GM23338 (cell line): ENCODE data around the gene FNDC3B. TPM values are rescaled to one million over a fixed set of nuclear protein-coding genes. Genes with fewer than 3 reads are reported as not detected.

Experiments
- ATAC-seq: fragments of 200-7000 bp; cut with Tn5 transposase; 3 replicates; pipeline ENCODE4 v1.9.1; 2020
- DNase-seq: peaks from one replicate; pipeline ENCODE4 v3.0.0-alpha.2; 2015; ENCODE audit warnings: low spot score
- H2AFZ ChIP-seq: fragments of 200-600 bp; sonication (generic); 2 replicates; pipeline ENCODE4 v1.8.0; 2016; ENCODE audit warnings: antibody characterized with exemption, mild to moderate bottlenecking, moderate library complexity
- H3F3A ChIP-seq: fragments of 200-600 bp; sonication (generic); replicated peaks from 2 replicates; pipeline ENCODE4 v1.8.0; 2017; ENCODE audit warnings: antibody characterized with exemption, mixed run types, low read depth
- H3K27ac ChIP-seq: fragments of 200-600 bp; sonication (generic); 2 replicates; pipeline ENCODE4 v1.6.1; 2016; ENCODE audit warnings: low read depth
- H3K27me3 ChIP-seq: fragments of 200-600 bp; sonication (generic); 2 replicates; pipeline ENCODE4 v1.8.0; 2016; ENCODE audit warnings: mild to moderate bottlenecking, mixed run types, moderate library complexity; ENCODE audit not compliant: insufficient read depth
- H3K36me3 ChIP-seq: fragments of 200-600 bp; sonication (generic); 2 replicates; pipeline ENCODE4 v1.8.0; 2016; ENCODE audit warnings: mild to moderate bottlenecking; ENCODE audit not compliant: insufficient read depth
- H3K4me1 ChIP-seq: fragments of 200-600 bp; sonication (generic); 2 replicates; pipeline ENCODE4 v1.8.0; 2016; ENCODE audit warnings: mild to moderate bottlenecking, moderate library complexity; ENCODE audit not compliant: insufficient read depth
- H3K4me2 ChIP-seq: fragments of 200-600 bp; sonication (generic); 2 replicates; pipeline ENCODE4 v1.7.1; 2017; ENCODE audit warnings: mixed run types
- H3K4me3 ChIP-seq: fragments of 200-600 bp; sonication (generic); 2 replicates; pipeline ENCODE4 v1.6.1; 2016; ENCODE audit warnings: mixed run types
- H3K79me2 ChIP-seq: fragments of 200-600 bp; sonication (generic); replicated peaks from 2 replicates; pipeline ENCODE4 v1.8.0; 2017; ENCODE audit warnings: mild to moderate bottlenecking; ENCODE audit not compliant: insufficient read depth
- H3K9me2 ChIP-seq: fragments of 200-600 bp; sonication (generic); 2 replicates; pipeline ENCODE4 v1.8.0; 2017; ENCODE audit not compliant: insufficient read depth
- H4K20me1 ChIP-seq: fragments of 200-600 bp; sonication (generic); replicated peaks from 2 replicates; pipeline ENCODE4 v1.8.0; 2017; ENCODE audit warnings: mild to moderate bottlenecking; ENCODE audit not compliant: insufficient read depth
- H3K27ac Mint-ChIP-seq: 2 replicates; pipeline ENCODE4 v1.8.0; 2020; ENCODE audit warnings: inconsistent platforms, mild to moderate bottlenecking, moderate library complexity, mixed read lengths
- H3K27me3 Mint-ChIP-seq: 3 replicates; pipeline ENCODE4 v1.8.0; 2022; ENCODE audit warnings: low read depth, mild to moderate bottlenecking, moderate library complexity, mixed read lengths, inconsistent platforms; ENCODE audit not compliant: insufficient read depth, poor library complexity
- H3K36me3 Mint-ChIP-seq: 3 replicates; pipeline ENCODE4 v1.8.0; 2021; ENCODE audit warnings: low read depth, mild to moderate bottlenecking, inconsistent platforms, moderate library complexity, mixed read lengths
- H3K4me1 Mint-ChIP-seq: 3 replicates; pipeline ENCODE4 v1.8.0; 2020; ENCODE audit warnings: mild to moderate bottlenecking, inconsistent platforms, mixed read lengths
- H3K4me3 Mint-ChIP-seq: 3 replicates; pipeline ENCODE4 v1.8.0; 2021; ENCODE audit warnings: moderate library complexity, mild to moderate bottlenecking, inconsistent platforms, mixed read lengths
- H3K9me3 Mint-ChIP-seq: 3 replicates; pipeline ENCODE4 v1.8.0; 2020; ENCODE audit warnings: moderate library complexity, mild to moderate bottlenecking, inconsistent platforms, mixed read lengths
- EZH2 ChIP-seq: fragments of 200-600 bp; sonication (generic); IDR thresholded peaks from one replicate; pipeline ENCODE4 v1.8.0; 2017; ENCODE audit warnings: antibody characterized with exemption, mild to moderate bottlenecking, low read depth; ENCODE audit not compliant: unreplicated experiment
- EZH2phosphoT487 ChIP-seq: fragments of 200-600 bp; sonication (generic); IDR thresholded peaks from one replicate; pipeline ENCODE4 v1.8.1; 2018; ENCODE audit warnings: antibody characterized with exemption; ENCODE audit not compliant: unreplicated experiment
- POLR2AphosphoS5 ChIP-seq: IDR thresholded peaks from 2 replicates; pipeline ENCODE4 v1.6.1; 2016; ENCODE audit warnings: antibody characterized with exemption, low read depth
- ZNF114 ChIP-seq: fragments of 250-450 bp; sonication (Bioruptor Pico); IDR thresholded peaks from 2 replicates; pipeline ENCODE4 v1.5.0; 2020; ENCODE audit warnings: mild to moderate bottlenecking, moderate library complexity
- polyA plus RNA-seq: library from polyadenylated mRNA; unstranded; fragments of >200 nt; fragmentation: Nextera tagmentation; extraction: Ambion mirVana; gene quantifications from 2 replicates; pipeline ENCODE4 v1.2.1, GENCODE V29; 2016
- total RNA-seq: library from RNA; depleted of rRNA; stranded (reverse); fragments of >200 nt; shearing (Covaris generic); gene quantifications from 2 replicates; pipeline ENCODE4 v1.2.3, GENCODE V29; 2014
- TF ChIP-seq, protein P1 (sequence below): fragments of 250-450 bp; sonication (Bioruptor Pico); IDR thresholded peaks from 2 replicates; pipeline ENCODE4 v1.5.0; 2020; ENCODE audit warnings: mild to moderate bottlenecking, moderate library complexity
- TF ChIP-seq, protein P2 (sequence below): IDR thresholded peaks from one replicate; pipeline ENCODE4 v1.6.1; 2018; ENCODE audit warnings: antibody characterized with exemption; ENCODE audit not compliant: unreplicated experiment

The FNDC3B gene
- total and polyA plus RNA-seq, 2 experiments from 2014 or later: 19.1 to 55.4 TPM

DNA sequence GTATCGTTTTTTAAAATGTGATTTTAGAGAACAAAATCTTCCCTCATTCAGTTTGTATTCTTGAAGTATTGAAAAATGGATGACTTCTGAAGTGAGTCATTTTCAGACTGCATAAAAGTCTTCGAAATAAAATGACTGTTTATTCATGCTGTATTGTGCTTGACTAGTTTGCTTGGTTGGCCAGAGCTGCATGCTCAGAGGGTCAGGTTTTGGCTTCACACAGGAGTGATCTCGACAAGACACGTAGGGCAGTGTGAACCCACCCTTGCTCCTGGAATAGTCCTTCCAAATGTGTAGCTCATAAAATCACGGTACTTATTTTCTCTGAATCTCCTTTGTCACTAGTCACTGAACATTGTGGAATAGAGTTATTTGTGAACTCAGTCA lies 73.3 kb downstream of the FNDC3B start (continued):
- TF ChIP-seq, protein P1, sequence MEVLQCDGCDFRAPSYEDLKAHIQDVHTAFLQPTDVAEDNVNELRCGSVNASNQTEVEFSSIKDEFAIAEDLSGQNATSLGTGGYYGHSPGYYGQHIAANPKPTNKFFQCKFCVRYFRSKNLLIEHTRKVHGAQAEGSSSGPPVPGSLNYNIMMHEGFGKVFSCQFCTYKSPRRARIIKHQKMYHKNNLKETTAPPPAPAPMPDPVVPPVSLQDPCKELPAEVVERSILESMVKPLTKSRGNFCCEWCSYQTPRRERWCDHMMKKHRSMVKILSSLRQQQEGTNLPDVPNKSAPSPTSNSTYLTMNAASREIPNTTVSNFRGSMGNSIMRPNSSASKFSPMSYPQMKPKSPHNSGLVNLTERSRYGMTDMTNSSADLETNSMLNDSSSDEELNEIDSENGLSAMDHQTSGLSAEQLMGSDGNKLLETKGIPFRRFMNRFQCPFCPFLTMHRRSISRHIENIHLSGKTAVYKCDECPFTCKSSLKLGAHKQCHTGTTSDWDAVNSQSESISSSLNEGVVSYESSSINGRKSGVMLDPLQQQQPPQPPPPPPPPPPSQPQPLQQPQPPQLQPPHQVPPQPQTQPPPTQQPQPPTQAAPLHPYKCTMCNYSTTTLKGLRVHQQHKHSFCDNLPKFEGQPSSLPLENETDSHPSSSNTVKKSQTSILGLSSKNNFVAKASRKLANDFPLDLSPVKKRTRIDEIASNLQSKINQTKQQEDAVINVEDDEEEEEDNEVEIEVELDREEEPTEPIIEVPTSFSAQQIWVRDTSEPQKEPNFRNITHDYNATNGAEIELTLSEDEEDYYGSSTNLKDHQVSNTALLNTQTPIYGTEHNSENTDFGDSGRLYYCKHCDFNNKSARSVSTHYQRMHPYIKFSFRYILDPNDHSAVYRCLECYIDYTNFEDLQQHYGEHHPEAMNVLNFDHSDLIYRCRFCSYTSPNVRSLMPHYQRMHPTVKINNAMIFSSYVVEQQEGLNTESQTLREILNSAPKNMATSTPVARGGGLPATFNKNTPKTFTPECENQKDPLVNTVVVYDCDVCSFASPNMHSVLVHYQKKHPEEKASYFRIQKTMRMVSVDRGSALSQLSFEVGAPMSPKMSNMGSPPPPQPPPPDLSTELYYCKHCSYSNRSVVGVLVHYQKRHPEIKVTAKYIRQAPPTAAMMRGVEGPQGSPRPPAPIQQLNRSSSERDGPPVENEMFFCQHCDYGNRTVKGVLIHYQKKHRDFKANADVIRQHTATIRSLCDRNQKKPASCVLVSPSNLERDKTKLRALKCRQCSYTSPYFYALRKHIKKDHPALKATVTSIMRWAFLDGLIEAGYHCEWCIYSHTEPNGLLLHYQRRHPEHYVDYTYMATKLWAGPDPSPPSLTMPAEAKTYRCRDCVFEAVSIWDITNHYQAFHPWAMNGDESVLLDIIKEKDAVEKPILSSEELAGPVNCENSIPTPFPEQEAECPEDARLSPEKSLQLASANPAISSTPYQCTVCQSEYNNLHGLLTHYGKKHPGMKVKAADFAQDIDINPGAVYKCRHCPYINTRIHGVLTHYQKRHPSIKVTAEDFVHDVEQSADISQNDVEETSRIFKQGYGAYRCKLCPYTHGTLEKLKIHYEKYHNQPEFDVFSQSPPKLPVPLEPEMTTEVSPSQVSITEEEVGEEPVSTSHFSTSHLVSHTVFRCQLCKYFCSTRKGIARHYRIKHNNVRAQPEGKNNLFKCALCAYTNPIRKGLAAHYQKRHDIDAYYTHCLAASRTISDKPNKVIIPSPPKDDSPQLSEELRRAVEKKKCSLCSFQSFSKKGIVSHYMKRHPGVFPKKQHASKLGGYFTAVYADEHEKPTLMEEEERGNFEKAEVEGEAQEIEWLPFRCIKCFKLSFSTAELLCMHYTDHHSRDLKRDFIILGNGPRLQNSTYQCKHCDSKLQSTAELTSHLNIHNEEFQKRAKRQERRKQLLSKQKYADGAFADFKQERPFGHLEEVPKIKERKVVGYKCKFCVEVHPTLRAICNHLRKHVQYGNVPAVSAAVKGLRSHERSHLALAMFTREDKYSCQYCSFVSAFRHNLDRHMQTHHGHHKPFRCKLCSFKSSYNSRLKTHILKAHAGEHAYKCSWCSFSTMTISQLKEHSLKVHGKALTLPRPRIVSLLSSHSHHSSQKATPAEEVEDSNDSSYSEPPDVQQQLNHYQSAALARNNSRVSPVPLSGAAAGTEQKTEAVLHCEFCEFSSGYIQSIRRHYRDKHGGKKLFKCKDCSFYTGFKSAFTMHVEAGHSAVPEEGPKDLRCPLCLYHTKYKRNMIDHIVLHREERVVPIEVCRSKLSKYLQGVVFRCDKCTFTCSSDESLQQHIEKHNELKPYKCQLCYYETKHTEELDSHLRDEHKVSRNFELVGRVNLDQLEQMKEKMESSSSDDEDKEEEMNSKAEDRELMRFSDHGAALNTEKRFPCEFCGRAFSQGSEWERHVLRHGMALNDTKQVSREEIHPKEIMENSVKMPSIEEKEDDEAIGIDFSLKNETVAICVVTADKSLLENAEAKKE (CRISPR knock-in tag): no peak
- TF ChIP-seq, protein P2, sequence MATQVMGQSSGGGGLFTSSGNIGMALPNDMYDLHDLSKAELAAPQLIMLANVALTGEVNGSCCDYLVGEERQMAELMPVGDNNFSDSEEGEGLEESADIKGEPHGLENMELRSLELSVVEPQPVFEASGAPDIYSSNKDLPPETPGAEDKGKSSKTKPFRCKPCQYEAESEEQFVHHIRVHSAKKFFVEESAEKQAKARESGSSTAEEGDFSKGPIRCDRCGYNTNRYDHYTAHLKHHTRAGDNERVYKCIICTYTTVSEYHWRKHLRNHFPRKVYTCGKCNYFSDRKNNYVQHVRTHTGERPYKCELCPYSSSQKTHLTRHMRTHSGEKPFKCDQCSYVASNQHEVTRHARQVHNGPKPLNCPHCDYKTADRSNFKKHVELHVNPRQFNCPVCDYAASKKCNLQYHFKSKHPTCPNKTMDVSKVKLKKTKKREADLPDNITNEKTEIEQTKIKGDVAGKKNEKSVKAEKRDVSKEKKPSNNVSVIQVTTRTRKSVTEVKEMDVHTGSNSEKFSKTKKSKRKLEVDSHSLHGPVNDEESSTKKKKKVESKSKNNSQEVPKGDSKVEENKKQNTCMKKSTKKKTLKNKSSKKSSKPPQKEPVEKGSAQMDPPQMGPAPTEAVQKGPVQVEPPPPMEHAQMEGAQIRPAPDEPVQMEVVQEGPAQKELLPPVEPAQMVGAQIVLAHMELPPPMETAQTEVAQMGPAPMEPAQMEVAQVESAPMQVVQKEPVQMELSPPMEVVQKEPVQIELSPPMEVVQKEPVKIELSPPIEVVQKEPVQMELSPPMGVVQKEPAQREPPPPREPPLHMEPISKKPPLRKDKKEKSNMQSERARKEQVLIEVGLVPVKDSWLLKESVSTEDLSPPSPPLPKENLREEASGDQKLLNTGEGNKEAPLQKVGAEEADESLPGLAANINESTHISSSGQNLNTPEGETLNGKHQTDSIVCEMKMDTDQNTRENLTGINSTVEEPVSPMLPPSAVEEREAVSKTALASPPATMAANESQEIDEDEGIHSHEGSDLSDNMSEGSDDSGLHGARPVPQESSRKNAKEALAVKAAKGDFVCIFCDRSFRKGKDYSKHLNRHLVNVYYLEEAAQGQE: no peak
- TF ChIP-seq EZH2: no peak

DNA sequence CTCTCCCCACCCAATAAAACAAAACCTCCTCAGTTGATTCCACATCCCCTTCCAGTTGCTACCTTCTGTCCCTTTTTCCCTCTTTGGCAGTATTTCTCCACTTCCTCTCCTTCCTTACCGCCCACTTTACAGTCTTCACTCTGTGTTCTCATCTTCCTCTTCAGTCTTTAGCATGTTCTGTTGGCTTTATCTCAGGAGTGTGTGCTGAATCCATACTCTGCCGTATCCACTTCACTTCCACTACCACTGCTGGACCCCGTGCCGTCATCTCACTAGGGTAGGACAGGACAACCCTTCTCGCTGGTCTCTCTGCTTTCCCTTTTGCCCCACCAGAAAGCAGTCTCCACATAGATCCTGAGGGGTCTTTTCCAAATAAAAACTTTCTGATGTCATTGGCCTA lies 74.3 kb downstream of the FNDC3B start:
- peak overlapping the region; percentile 12 for H3K27ac Mint-ChIP-seq
- peaks cover 6% of the 10 kb centered on the region; the same call in 1 of the 2 replicates for H3K36me3 ChIP-seq
- TF ChIP-seq EZH2phosphoT487 (no peak), ZNF114 (CRISPR knock-in tag) (no peak), POLR2AphosphoS5 (no peak)
- TF ChIP-seq, protein P1 (CRISPR knock-in tag): no peak

More for the DNA sequence above, 74.3 kb downstream of the FNDC3B start:
- peaks cover under 1% of the 10 kb centered on the region for H3K27me3 Mint-ChIP-seq
- peaks cover 20% of the 10 kb centered on the region for H3K4me1 ChIP-seq
- no peak for ATAC-seq
- no peak overlapping the region for H3K4me2 ChIP-seq
- H3K27me3 ChIP-seq: no peaks in the 10 kb centered on the region
- H3K9me2 ChIP-seq: no peaks in the 10 kb centered on the region
- peaks cover 77% of the 10 kb centered on the region for H3K79me2 ChIP-seq
- H3K36me3 Mint-ChIP-seq: peaks cover 40% of the 10 kb centered on the region
- peaks cover 3% of the 10 kb centered on the region; the same call in 1 of the 2 replicates for H4K20me1 ChIP-seq
- H3K9me3 Mint-ChIP-seq: no peaks in the 10 kb centered on the region
- H2AFZ ChIP-seq: no peak overlapping the region
- no peak overlapping the region for H3K27ac ChIP-seq
- DNase-seq: no peak
- no peak overlapping the region for H3K4me3 ChIP-seq
- no peak overlapping the region for H3K4me3 Mint-ChIP-seq
- no peaks in the 10 kb centered on the region for H3F3A ChIP-seq
- peaks cover 28% of the 10 kb centered on the region for H3K4me1 Mint-ChIP-seq
